Liver (tissue), 3 donors: ENCODE measurements around the gene SLC2A4.

Source experiments
- GABPA ChIP-seq, 2 donors: IDR thresholded peaks in 1 of 2; conservative IDR thresholded peaks in 1 of 2; 2 replicates each; pipeline ENCODE4 v1.6.1; 2016; ENCODE audit warnings: antibody characterized with exemption in 2 of 2, mild to moderate bottlenecking in 1 of 2, moderate library complexity in 1 of 2
- NR2F2 ChIP-seq: IDR thresholded peaks from 2 replicates; pipeline ENCODE4 v1.6.1; 2016; ENCODE audit warnings: antibody characterized with exemption
- SP1 ChIP-seq: IDR thresholded peaks from 2 replicates; pipeline ENCODE4 v1.6.1; 2018; ENCODE audit warnings: antibody characterized with exemption, mild to moderate bottlenecking
- TAF1 ChIP-seq: conservative IDR thresholded peaks from 2 replicates; pipeline ENCODE4 v1.6.1; 2016; ENCODE audit warnings: antibody characterized with exemption, mild to moderate bottlenecking
- TF ChIP-seq, protein P1 (sequence below): fragments of 150-350 bp; IDR thresholded peaks from 2 replicates; pipeline ENCODE4 v1.5.1; 2017; ENCODE audit warnings: improper control_type of control experiment, low read depth, low read length; ENCODE audit not compliant: missing input control
- TF ChIP-seq, protein P2 (sequence below): IDR thresholded peaks from 2 replicates; pipeline ENCODE4 v1.6.1; 2016; ENCODE audit warnings: antibody characterized with exemption
- donor health status: healthy.
- donor health status: healthy.

- TF ChIP-seq, protein P1, sequence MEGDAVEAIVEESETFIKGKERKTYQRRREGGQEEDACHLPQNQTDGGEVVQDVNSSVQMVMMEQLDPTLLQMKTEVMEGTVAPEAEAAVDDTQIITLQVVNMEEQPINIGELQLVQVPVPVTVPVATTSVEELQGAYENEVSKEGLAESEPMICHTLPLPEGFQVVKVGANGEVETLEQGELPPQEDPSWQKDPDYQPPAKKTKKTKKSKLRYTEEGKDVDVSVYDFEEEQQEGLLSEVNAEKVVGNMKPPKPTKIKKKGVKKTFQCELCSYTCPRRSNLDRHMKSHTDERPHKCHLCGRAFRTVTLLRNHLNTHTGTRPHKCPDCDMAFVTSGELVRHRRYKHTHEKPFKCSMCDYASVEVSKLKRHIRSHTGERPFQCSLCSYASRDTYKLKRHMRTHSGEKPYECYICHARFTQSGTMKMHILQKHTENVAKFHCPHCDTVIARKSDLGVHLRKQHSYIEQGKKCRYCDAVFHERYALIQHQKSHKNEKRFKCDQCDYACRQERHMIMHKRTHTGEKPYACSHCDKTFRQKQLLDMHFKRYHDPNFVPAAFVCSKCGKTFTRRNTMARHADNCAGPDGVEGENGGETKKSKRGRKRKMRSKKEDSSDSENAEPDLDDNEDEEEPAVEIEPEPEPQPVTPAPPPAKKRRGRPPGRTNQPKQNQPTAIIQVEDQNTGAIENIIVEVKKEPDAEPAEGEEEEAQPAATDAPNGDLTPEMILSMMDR = no peak
- TF ChIP-seq SP1 (no peak), TAF1 (no peak), GABPA (IDR thresholded peaks at IDR 0.05 in 1 of 2, conservative IDR thresholded peaks at IDR 0.05 in 1 of 2) (no peak), NR2F2 (no peak)
- TF ChIP-seq, protein P2, sequence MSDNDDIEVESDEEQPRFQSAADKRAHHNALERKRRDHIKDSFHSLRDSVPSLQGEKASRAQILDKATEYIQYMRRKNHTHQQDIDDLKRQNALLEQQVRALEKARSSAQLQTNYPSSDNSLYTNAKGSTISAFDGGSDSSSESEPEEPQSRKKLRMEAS = no peak
These were observed 3.4 kb downstream of the SLC2A4 start for GRCh38 chr17:7284911-7285310.
